ENCODE results near the gene IFI27L1. TPM values are rescaled to one million over a fixed set of nuclear protein-coding genes. Genes with fewer than 3 reads are reported as not detected.

Gene IFI27L1
- total and polyA plus RNA-seq, 2 donors (not counting 3 experiments of a cell fraction or from before 2014, with no cell fraction given): 31.1 to 38.1 TPM

DNA sequence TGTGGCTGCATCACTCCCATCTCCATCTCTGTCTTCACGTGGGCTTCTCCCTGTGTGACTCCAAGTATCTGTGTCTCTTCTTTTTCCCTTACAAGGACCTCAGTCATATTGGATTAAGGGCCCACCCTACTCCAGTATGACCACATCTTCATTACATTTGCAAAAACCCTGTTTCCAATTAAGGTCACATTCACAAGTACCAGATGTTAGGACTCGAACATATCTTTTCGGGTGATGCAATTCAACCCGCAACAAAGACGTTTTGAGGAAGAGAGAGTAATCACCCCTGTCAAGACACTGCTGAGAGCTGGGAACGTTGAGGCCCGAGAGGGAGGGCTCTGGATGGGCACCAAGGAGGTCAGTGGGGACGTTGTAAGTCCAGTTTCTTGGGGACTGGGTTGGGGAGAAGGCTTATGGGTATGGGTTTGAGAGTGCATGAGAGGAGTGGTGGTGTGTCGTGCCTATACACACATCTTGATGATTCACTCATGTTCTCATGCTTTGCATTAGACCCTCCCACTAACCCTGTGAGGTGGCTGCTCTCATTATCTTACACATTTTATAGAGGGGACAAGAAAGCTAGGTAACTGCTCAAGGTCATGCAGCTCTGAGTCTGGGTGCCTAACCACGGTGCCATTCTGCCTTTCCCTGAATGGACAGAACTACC, 17.3 kb downstream of the IFI27L1 start:
- no peaks in the 10 kb centered on the region for H3K9me3 ChIP-seq (replicated peaks; ENCODE audit: control insufficient read depth, insufficient read depth, low read length)
- ChIA-PET CTCF (interaction anchor here (2.7 kb wide), 1 partner anchor 38 kb away, joined by 10 read pairs; no protein-coding TSS in a partner anchor), POLR2A (no interaction called here)
- H3K4me1 ChIP-seq (ENCODE audit: control insufficient read depth, extremely low read depth, insufficient read depth, low read length): no peaks in the 10 kb centered on the region
- intact Hi-C loops (cut with micrococcal nuclease) (no loop called here), dilution Hi-C loops (cut with MboI; ENCODE audit: extremely low pct_ligation_motif_present, low sequenced_read_pairs) (no loop called here)
- no peak overlapping the region for H3K4me2 ChIP-seq (ENCODE audit: insufficient read depth, low read length)
- BruUV-seq (replicated peaks): no TSS peak
- no peaks in the 10 kb centered on the region for H4K20me1 ChIP-seq (replicated peaks; ENCODE audit: control insufficient read depth, extremely low read depth, insufficient read depth, low read length)
- no peak overlapping the region for H2AFZ ChIP-seq (ENCODE audit: low read depth, low read length)
- no peak overlapping the region for H3K4me3 ChIP-seq (replicated peaks in 1 of 3; ENCODE audit: insufficient read depth in 1 of 3, low read depth in 1 of 3, low read length in 3 of 3)
- DNase-seq (ENCODE audit: low read depth, low spot score): no peak
- no peaks in the 10 kb centered on the region for H3K9me1 ChIP-seq (replicated peaks; ENCODE audit: control insufficient read depth, extremely low read depth, insufficient read depth, low read length)
- FAIRE-seq: no peak
- H3K27ac ChIP-seq (ENCODE audit: insufficient read depth, low read depth, low read length): no peak overlapping the region
- no peak overlapping the region for H3K9ac ChIP-seq (replicated peaks; ENCODE audit: extremely low read depth, insufficient read depth, low read length)
- TF ChIP-seq FOS (IDR thresholded peaks at IDR 0.05; ENCODE audit: borderline replicate concordance, insufficient read depth, low read length) (no peak), POLR2AphosphoS5 (IDR thresholded peaks at IDR 0.05; ENCODE audit: insufficient read depth, low read depth, low read length) (no peak), EZH2 (IDR thresholded peaks at IDR 0.05; ENCODE audit: borderline replicate concordance, low read depth, low read length, severe bottlenecking) (no peak), JUN (IDR thresholded peaks at IDR 0.05; ENCODE audit: borderline replicate concordance, insufficient read depth, insufficient read length, low read depth) (no peak), MYC (IDR thresholded peaks at IDR 0.05; ENCODE audit: low read depth, low read length) (no peak), POLR2A (IDR thresholded peaks at IDR 0.05; ENCODE audit: low read depth, low read length) (no peak), GATA2 (IDR thresholded peaks at IDR 0.05; ENCODE audit: insufficient read depth, insufficient read length, low read depth, low read length) (no peak)
- TF ChIP-seq, protein P1, sequence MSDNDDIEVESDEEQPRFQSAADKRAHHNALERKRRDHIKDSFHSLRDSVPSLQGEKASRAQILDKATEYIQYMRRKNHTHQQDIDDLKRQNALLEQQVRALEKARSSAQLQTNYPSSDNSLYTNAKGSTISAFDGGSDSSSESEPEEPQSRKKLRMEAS (IDR thresholded peaks at IDR 0.05; ENCODE audit: insufficient read depth, insufficient read length): no peak
- TF ChIP-seq, protein P2, sequence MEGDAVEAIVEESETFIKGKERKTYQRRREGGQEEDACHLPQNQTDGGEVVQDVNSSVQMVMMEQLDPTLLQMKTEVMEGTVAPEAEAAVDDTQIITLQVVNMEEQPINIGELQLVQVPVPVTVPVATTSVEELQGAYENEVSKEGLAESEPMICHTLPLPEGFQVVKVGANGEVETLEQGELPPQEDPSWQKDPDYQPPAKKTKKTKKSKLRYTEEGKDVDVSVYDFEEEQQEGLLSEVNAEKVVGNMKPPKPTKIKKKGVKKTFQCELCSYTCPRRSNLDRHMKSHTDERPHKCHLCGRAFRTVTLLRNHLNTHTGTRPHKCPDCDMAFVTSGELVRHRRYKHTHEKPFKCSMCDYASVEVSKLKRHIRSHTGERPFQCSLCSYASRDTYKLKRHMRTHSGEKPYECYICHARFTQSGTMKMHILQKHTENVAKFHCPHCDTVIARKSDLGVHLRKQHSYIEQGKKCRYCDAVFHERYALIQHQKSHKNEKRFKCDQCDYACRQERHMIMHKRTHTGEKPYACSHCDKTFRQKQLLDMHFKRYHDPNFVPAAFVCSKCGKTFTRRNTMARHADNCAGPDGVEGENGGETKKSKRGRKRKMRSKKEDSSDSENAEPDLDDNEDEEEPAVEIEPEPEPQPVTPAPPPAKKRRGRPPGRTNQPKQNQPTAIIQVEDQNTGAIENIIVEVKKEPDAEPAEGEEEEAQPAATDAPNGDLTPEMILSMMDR (IDR thresholded peaks at IDR 0.05; ENCODE audit: extremely low read depth in 1 of 2, insufficient read depth in 1 of 2, low read depth in 1 of 2, low read length in 2 of 2): no peak
- no peaks in the 10 kb centered on the region for H3K27me3 ChIP-seq (ENCODE audit: control insufficient read depth in 2 of 2, insufficient read depth in 2 of 2, low read length in 2 of 2)
- no peaks in the 10 kb centered on the region for H3K79me2 ChIP-seq (ENCODE audit: control insufficient read depth, insufficient read depth, low read length)
- no peaks in the 10 kb centered on the region for H3K36me3 ChIP-seq (ENCODE audit: control insufficient read depth in 2 of 2, extremely low read depth in 1 of 2, insufficient read depth in 2 of 2, low read length in 2 of 2)

Measured in endothelial cell of umbilical vein (primary cell).